ENCODE data around the gene CERS4.
"Not testable (repeated sequence)": the region's sequence is repeated elsewhere in the genome, so short reads cannot be mapped to it uniquely, and the experiment has no call there.

The CERS4 gene

DNA sequence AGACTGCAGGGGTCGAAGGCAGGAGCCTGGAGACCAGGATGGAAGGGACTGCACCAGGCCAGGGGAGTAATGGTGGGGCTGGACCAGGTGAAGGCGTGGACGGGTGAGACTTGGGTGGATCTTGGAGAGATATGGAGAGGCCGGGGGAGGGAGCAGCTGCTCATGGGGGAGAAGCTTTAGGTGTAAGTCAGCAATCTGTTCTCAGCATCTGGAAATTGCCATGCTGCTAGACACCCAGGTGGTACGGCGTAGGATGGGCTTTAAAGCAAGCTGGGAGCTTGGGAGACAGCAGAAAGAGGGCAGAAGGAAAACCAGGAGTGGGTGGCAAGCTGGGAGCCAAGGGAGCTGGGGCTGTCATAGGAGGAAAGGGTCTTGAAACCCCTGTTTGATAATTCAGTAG is 3.0 kb downstream of the CERS4 start:
- H3K4me3 ChIP-seq (ENCODE audit: control insufficient read depth, low read depth, low read length), result no peak overlapping the region
- no peak for DNase-seq (ENCODE audit: low read depth)
- no peak for TF ChIP-seq CTCF (IDR thresholded peaks at IDR 0.05; ENCODE audit: control insufficient read depth, insufficient read depth, low read depth, low read length, missing control alignments)

DNA sequence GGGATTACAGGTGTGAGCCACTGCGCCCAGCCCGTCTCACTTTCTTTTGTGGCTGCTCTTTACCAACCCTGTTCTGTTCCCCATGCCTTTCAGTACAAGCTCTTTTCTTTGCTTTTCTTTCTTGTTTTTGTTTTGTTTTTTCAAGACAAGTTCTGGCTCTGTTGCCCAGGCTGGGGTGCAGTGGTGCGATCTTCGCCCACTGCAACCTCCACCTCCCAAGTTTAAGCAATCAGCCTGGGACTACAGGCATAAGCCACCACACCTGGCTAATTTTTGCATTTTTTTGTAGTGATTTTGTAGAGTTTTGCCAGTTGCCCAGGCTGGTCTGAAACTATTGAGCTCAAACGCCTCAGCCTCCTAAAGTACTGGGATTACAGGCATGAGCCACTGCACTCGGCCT is 3.7 kb downstream of the CERS4 start:
- TF ChIP-seq CTCF (IDR thresholded peaks at IDR 0.05; ENCODE audit: control insufficient read depth, insufficient read depth, low read depth, low read length, missing control alignments), result no peak
- no peak for DNase-seq (ENCODE audit: low read depth)
- H3K4me3 ChIP-seq (ENCODE audit: control insufficient read depth, low read depth, low read length), result no peak overlapping the region

GRCh38 chr19:8213827-8214672 is 4.9 kb downstream of the CERS4 start:
- DNase-seq (ENCODE audit: low read depth), result no peak
- H3K4me3 ChIP-seq (ENCODE audit: control insufficient read depth, low read depth, low read length), result no peak overlapping the region
- no peak for TF ChIP-seq CTCF (IDR thresholded peaks at IDR 0.05; ENCODE audit: control insufficient read depth, insufficient read depth, low read depth, low read length, missing control alignments)

DNA sequence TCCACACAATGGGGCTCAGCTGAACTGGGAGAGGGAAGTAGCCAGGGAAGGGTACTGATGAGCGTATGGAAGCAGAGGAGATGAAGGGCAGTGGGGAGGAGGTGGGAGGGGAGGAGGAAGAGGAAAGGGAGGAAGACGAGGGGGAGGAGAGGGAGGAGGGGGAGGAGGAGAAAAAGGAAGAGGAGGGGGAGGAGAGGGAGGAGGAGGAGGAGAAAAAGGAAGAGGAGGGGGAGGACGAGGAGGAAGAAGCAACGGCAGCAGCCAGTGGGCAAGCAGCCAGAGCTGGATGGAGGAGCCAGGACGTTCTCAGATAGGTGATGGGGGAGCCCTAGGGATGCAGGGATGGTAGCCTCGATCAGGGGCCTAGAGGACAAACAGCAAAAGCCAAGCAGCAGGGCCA is 5.6 kb downstream of the CERS4 start:
- TF ChIP-seq CTCF (IDR thresholded peaks at IDR 0.05; ENCODE audit: control insufficient read depth, insufficient read depth, low read depth, low read length, missing control alignments), result no peak
- no peak overlapping the region for H3K4me3 ChIP-seq (ENCODE audit: control insufficient read depth, low read depth, low read length)
- no peak for DNase-seq (ENCODE audit: low read depth)

DNA sequence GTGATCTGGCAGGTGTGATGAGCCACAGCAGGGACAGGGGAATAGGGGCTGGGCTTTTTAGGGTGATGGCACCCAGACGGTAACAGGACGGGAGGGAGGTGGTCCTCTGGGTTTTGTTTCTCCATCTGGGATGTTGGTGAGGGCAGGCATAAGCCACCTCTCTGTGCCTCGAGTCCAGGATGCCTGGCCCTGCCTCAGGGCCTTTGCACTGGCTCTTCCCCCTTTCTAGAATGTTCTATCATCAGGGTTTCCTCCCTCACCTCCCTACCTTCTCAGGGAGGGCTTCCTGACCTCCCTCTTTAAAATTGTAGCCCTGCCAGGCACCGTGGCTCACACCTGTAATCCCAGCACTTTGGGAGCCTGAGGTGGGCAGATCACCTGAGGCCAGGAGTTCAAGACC is 6.6 kb downstream of the CERS4 start:
- no peak overlapping the region for H3K4me3 ChIP-seq (ENCODE audit: control insufficient read depth, low read depth, low read length)
- no peak for TF ChIP-seq CTCF (IDR thresholded peaks at IDR 0.05; ENCODE audit: control insufficient read depth, insufficient read depth, low read depth, low read length, missing control alignments)
- DNase-seq (ENCODE audit: low read depth), result no peak

- DNase-seq (ENCODE audit: low read depth), result no peak
- TF ChIP-seq CTCF (IDR thresholded peaks at IDR 0.05; ENCODE audit: control insufficient read depth, insufficient read depth, low read depth, low read length, missing control alignments), result no peak
- no peak overlapping the region for H3K4me3 ChIP-seq (ENCODE audit: control insufficient read depth, low read depth, low read length)
Measured at GRCh38 chr19:8216357-8216756, 7.2 kb downstream of the CERS4 start.

DNA sequence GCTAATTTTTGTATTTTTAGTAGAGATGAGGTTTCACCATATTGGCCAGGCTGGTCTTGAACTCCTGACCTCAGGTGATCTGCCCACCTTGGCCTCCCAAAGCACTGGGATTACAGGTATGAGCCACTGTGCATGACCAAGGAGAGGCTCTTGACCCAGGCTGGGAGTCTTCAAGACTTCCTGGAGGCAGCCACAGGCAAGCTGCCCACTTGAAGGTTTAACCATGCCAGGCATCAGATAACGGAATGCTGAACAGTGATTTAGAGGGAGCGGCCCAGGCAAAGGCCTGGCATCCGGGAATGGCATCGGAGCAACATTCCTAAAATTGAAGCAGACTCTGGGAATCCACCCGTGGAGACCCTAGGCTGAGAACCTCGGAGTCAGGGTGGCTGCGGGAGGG is 9.0 kb downstream of the CERS4 start:
- H3K4me3 ChIP-seq (ENCODE audit: control insufficient read depth, low read depth, low read length); DNase-seq (ENCODE audit: low read depth): not testable (repeated sequence)

All from AG09309 (cell line).